NB4 (cell line): ENCODE results near the gene AREL1.

Source experiments
- POLR2A ChIP-seq: IDR thresholded peaks from 2 replicates; pipeline ENCODE4 v1.6.1; 2011; ENCODE audit warnings: mild to moderate bottlenecking; ENCODE audit not compliant: insufficient read length; ENCODE audit errors: extremely low read depth
- TF ChIP-seq, protein P1 (sequence below): IDR thresholded peaks from one replicate; pipeline ENCODE4 v1.5.1; 2012; ENCODE audit warnings: low read depth, low read length

DNA sequence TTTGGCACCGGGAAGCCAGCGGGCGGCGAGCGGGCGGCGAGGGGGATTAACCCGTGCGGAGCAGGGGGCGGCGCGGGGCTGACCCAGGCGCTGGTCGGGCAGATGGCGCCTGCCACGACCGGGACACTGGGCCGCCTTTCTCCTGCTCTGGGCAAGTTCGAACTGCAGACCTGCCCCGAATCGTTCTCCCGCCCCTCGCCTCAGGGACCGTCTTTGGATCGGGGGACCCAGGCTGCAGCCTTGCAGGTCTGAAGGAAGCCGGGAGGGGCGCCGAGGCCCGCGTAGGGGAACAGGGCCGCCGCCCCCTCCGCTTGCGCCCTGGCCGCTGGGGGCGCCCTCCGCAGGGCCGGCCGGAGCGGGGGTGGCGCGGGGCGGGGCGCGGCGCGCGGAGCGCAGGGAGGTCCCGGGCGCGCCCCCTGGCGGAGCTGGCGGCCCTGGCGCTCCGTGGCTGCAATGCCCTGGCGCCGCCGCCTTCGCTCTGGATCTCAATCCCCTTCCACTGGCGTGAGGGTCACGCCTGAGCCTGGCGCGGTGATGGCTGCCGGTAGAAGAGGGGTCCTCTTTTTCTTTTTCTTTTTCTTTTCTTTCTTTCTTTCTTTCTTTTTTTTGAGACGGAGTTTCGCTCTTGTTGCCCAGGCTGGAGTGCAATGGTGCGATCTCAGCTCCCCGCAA is 100.4 kb downstream of the AREL1 start:
- TF ChIP-seq, protein P1, sequence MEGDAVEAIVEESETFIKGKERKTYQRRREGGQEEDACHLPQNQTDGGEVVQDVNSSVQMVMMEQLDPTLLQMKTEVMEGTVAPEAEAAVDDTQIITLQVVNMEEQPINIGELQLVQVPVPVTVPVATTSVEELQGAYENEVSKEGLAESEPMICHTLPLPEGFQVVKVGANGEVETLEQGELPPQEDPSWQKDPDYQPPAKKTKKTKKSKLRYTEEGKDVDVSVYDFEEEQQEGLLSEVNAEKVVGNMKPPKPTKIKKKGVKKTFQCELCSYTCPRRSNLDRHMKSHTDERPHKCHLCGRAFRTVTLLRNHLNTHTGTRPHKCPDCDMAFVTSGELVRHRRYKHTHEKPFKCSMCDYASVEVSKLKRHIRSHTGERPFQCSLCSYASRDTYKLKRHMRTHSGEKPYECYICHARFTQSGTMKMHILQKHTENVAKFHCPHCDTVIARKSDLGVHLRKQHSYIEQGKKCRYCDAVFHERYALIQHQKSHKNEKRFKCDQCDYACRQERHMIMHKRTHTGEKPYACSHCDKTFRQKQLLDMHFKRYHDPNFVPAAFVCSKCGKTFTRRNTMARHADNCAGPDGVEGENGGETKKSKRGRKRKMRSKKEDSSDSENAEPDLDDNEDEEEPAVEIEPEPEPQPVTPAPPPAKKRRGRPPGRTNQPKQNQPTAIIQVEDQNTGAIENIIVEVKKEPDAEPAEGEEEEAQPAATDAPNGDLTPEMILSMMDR = peak; percentile 32
- TF ChIP-seq POLR2A = no peak
